WERI-Rb-1 (cell line): ENCODE data around the gene PTPN6.

Source experiments
- DNase-seq: peaks from one replicate; pipeline ENCODE4 v3.0.0-alpha.2; 2020
- H3K27ac ChIP-seq: fragments of 250-450 bp; sonication (Bioruptor Pico); 2 replicates; pipeline ENCODE4 v1.5.1; 2020; ENCODE audit warnings: mild to moderate bottlenecking, moderate library complexity
- H3K27me3 ChIP-seq: fragments of 250-450 bp; sonication (Bioruptor Pico); 2 replicates; pipeline ENCODE4 v1.5.1; 2021; ENCODE audit warnings: mild to moderate bottlenecking, low read depth, moderate library complexity; ENCODE audit not compliant: insufficient read depth, severe bottlenecking
- H3K36me3 ChIP-seq: fragments of 250-450 bp; sonication (Bioruptor Pico); 2 replicates; pipeline ENCODE4 v1.5.1; 2020; ENCODE audit warnings: mild to moderate bottlenecking, moderate library complexity
- H3K4me3 ChIP-seq: 2 replicates; pipeline ENCODE4 v1.5.1; 2011; ENCODE audit warnings: low read depth, mild to moderate bottlenecking, control low read depth, low read length
- H3K9me3 ChIP-seq: fragments of 250-450 bp; sonication (Bioruptor Pico); 2 replicates; pipeline ENCODE4 v1.5.1; 2021; ENCODE audit warnings: mild to moderate bottlenecking, moderate library complexity; ENCODE audit not compliant: severe bottlenecking
- TF ChIP-seq, protein P1 (sequence below): IDR thresholded peaks from 2 replicates; pipeline ENCODE4 v1.5.1; 2011; ENCODE audit warnings: low read depth, mild to moderate bottlenecking, control low read depth, inconsistent platforms, low read length

Gene PTPN6

DNA sequence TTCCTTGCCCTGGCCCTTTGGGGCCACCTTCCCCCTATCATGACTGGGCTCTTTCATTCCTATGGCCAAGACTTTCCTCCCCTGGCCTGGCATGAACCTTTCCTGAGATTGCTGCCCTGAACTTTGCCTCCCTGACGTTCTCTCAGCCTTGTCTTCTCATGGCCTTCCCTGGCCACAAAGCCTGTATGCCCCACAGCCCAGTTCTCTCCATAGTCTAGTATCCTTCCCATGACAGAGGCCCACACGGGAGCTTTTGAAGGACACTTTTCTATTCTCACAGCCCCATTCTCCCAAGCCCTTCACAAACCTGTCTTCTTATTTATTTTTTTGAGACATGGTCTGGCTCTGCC, 12.0 kb upstream of the PTPN6 start:
- TF ChIP-seq, protein P1, sequence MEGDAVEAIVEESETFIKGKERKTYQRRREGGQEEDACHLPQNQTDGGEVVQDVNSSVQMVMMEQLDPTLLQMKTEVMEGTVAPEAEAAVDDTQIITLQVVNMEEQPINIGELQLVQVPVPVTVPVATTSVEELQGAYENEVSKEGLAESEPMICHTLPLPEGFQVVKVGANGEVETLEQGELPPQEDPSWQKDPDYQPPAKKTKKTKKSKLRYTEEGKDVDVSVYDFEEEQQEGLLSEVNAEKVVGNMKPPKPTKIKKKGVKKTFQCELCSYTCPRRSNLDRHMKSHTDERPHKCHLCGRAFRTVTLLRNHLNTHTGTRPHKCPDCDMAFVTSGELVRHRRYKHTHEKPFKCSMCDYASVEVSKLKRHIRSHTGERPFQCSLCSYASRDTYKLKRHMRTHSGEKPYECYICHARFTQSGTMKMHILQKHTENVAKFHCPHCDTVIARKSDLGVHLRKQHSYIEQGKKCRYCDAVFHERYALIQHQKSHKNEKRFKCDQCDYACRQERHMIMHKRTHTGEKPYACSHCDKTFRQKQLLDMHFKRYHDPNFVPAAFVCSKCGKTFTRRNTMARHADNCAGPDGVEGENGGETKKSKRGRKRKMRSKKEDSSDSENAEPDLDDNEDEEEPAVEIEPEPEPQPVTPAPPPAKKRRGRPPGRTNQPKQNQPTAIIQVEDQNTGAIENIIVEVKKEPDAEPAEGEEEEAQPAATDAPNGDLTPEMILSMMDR: no peak
- H3K4me3 ChIP-seq: no peak overlapping the region
- no peak for DNase-seq

DNA sequence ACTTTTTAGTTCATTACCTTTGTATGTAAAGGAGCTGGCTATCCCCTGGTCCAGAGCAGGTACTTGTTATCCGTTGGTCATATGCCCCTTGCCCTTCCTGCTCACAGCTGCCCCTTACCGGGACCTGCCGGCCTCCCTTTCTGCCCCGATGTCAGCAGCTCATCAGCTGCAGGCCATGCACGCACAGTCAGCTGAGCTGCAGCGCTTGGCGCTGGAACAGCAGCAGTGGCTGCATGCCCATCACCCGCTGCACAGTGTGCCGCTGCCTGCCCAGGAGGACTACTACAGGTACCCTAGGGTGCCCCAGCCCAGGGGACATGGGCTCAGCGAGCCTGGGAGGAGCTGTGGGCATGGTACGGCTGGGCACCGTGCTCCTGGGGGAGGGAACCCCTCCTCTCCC, 9.9 kb upstream of the PTPN6 start:
- Histone ChIP-seq H3K27ac (no peak overlapping the region), H3K9me3 (no peaks in the 10 kb centered on the region), H3K27me3 (no peaks in the 10 kb centered on the region), H3K36me3 (peaks cover 61% of the 10 kb centered on the region), H3K4me3 (no peak overlapping the region)
- no peak for DNase-seq
- TF ChIP-seq, protein P1: no peak

More for the DNA sequence above, 12.0 kb upstream of the PTPN6 start:
- H3K27me3 ChIP-seq: no peaks in the 10 kb centered on the region
- H3K36me3 ChIP-seq: peaks cover 70% of the 10 kb centered on the region
- H3K27ac ChIP-seq: no peak overlapping the region
- no peaks in the 10 kb centered on the region for H3K9me3 ChIP-seq

DNA sequence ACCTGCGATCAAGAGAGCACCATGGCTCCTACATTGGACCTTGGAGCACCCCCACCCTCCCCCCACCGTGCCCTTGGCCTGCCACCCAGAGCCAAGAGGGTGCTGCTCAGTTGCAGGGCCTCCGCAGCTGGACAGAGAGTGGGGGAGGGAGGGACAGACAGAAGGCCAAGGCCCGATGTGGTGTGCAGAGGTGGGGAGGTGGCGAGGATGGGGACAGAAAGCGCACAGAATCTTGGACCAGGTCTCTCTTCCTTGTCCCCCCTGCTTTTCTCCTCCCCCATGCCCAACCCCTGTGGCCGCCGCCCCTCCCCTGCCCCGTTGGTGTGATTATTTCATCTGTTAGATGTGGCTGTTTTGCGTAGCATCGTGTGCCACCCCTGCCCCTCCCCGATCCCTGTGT, 9.4 kb upstream of the PTPN6 start:
- DNase-seq: no peak
- peaks cover 56% of the 10 kb centered on the region for H3K36me3 ChIP-seq
- TF ChIP-seq, protein P1: no peak
- no peaks in the 10 kb centered on the region for H3K9me3 ChIP-seq
- no peak overlapping the region for H3K27ac ChIP-seq
- H3K4me3 ChIP-seq: no peak overlapping the region
- H3K27me3 ChIP-seq: no peaks in the 10 kb centered on the region

DNA sequence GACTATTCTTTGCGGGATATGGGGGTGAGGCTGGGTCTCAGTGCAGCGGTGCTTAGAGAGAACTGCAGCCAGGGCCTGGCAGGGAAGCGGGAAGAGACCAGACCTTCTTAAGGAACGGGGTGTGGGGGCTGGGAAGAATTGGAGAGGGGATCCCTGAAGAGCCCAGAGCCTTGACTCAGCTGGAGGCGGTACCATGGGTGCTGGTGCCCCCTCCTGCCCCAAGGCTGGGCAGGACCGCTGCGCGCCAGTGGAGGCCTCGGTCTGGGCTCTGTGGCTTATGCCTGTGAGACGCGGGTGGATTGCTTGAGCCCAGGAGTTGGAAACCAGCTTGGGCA, 8.9 kb upstream of the PTPN6 start:
- no peaks in the 10 kb centered on the region for H3K9me3 ChIP-seq
- H3K36me3 ChIP-seq: peaks cover 52% of the 10 kb centered on the region
- TF ChIP-seq, protein P1: no peak

DNA sequence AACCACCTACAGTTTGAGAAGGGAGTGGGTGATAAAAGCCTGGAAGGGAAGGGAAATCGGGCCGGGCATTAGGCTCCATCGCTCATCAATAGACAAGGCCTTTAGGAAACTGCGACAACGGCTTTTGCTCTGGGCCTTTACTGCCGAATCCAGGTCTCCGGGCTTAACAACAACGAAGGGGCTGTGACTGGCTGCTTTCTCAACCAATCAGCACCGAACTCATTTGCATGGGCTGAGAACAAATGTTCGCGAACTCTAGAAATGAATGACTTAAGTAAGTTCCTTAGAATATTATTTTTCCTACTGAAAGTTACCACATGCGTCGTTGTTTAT, 7.8 kb upstream of the PTPN6 start:
- DNase-seq: peak; percentile 87
- Histone ChIP-seq H3K9me3 (no peaks in the 10 kb centered on the region), H3K27me3 (no peaks in the 10 kb centered on the region), H3K4me3 (peak overlapping the region; percentile 74), H3K27ac (peak overlapping the region; percentile 97), H3K36me3 (peaks cover 50% of the 10 kb centered on the region)
- TF ChIP-seq, protein P1: no peak

More for the DNA sequence above, 8.9 kb upstream of the PTPN6 start:
- peak overlapping the region; percentile 97 for H3K27ac ChIP-seq
- H3K4me3 ChIP-seq: no peak overlapping the region
- H3K27me3 ChIP-seq: no peaks in the 10 kb centered on the region
- DNase-seq: no peak

DNA sequence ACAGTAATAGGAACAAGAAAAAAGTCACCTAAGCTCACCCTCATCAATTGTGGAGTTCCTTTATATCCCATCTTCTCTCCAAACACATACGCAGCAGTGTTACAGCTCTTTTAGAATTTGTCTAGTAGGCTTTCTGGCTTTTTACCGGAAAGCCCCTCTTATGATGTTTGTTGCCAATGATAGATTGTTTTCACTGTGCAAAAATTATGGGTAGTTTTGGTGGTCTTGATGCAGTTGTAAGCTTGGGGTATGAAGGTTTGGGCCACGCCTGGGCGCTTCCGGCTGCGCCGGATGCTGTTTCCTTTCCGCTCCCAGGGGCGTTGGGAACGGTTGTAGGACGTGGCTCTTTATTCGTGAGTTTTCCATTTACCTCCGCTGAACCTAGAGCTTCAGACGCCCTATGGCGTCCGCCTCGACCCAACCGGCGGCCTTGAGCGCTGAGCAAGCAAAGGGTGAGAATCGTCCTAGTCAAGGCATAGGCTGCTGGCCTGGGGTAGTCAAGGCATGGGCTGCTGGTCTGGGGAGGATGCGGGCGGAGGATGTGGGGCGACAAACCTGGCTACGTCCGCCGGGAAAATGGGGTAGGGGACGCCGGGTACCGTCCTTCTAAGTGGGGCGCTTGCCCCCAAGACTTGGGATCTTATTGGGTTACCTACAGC, 7.3 kb upstream of the PTPN6 start, which contains the start of the genes C12orf57 and RNU7-1:
Gene C12orf57, plus strand, starts transcription at position 301 of the 659 bp plus-strand sequence. Its CDS starts 100 bp downstream, at position 401.
Gene RNU7-1, plus strand, starts transcription at position 95 of the 659 bp plus-strand sequence.
- H3K27me3 ChIP-seq: no peaks in the 10 kb centered on the region
- H3K9me3 ChIP-seq: no peaks in the 10 kb centered on the region
- H3K27ac ChIP-seq: peak within 1 kb of the TSS; percentile 97
- TF ChIP-seq, protein P1: no peak
- peak within 1 kb of the TSS; percentile 74 for H3K4me3 ChIP-seq
- peaks cover 45% of the 10 kb centered on the region for H3K36me3 ChIP-seq
- DNase-seq: peak; percentile 89
